Activated naive CD8-positive, alpha-beta T cell treated with anti-CD3 and anti-CD28 coated beads, Interleukin-2, amount 10 ng/mL, durations not matched to agents 7 days and 5 days (primary cell): ENCODE measurements around the gene PLD5. TPM values are rescaled to one million over a fixed set of nuclear protein-coding genes. Genes with fewer than 3 reads are reported as not detected.
"Not testable (repeated sequence)": the region's sequence is repeated elsewhere in the genome, so short reads cannot be mapped to it uniquely, and the experiment has no call there.

Experiments
- ATAC-seq: fragments of 150-1000 bp; cut with Tn5 transposase; one replicate; pipeline ENCODE4 v1.10.0; 2021; ENCODE audit warnings: low read depth, moderate library complexity
- POLR2A ChIA-PET: fragments of 350-600 bp; sonication (Branson Sonifier 250); formaldehyde crosslinking; loops from one replicate; lab custom pipeline; 2021; ENCODE audit warnings: antibody characterized with exemption; lab: Charles Lee
- DNase-seq: peaks from one replicate; pipeline ENCODE4 v3.0.0; 2021
- H3K27ac Mint-ChIP-seq: one replicate; pipeline ENCODE4 v1.8.0; 2022; ENCODE audit warnings: mild to moderate bottlenecking, mixed read lengths
- H3K27me3 Mint-ChIP-seq: one replicate; pipeline ENCODE4 v1.8.0; 2022; ENCODE audit warnings: mild to moderate bottlenecking, moderate library complexity, mixed read lengths
- H3K36me3 Mint-ChIP-seq: one replicate; pipeline ENCODE4 v1.8.0; 2021; ENCODE audit warnings: mild to moderate bottlenecking, mixed read lengths
- H3K4me1 Mint-ChIP-seq: one replicate; pipeline ENCODE4 v1.8.0; 2021; ENCODE audit warnings: mixed read lengths
- H3K4me3 Mint-ChIP-seq: one replicate; pipeline ENCODE4 v1.8.0; 2022; ENCODE audit warnings: mild to moderate bottlenecking, moderate library complexity, mixed read lengths
- H3K9me3 Mint-ChIP-seq: one replicate; pipeline ENCODE4 v1.8.0; 2021; ENCODE audit warnings: mixed read lengths
- total RNA-seq, 2 experiments: library from RNA; stranded (reverse); gene quantifications; one replicate each; pipeline ENCODE4 v1.2.3, GENCODE V29; 2021

The PLD5 gene
- total RNA-seq, 2 experiments from 2014 or later, result not detected

- H3K27me3 Mint-ChIP-seq, result no peaks in the 10 kb centered on the region
- no peak for DNase-seq
These were observed 304.6 kb downstream of the PLD5 start for GRCh38 chr1:242219905-242220304.

GRCh38 chr1:242219298-242219901 is 305.1 kb downstream of the PLD5 start:
- Mint-ChIP-seq H3K27me3 (no peaks in the 10 kb centered on the region), H3K9me3 (peaks cover 4% of the 10 kb centered on the region)
- POLR2A ChIA-PET, result no interaction called here

More at GRCh38 chr1:242219905-242220304, 304.6 kb downstream of the PLD5 start:
- Mint-ChIP-seq H3K36me3 (no peaks in the 10 kb centered on the region), H3K27ac (no peak overlapping the region), H3K9me3 (peaks cover 4% of the 10 kb centered on the region), H3K4me3 (no peak overlapping the region), H3K4me1 (no peaks in the 10 kb centered on the region)
- POLR2A ChIA-PET, result no interaction called here
- ATAC-seq, result no peak

GRCh38 chr1:242216368-242216767 is 308.1 kb downstream of the PLD5 start:
- Mint-ChIP-seq H3K36me3 (no peaks in the 10 kb centered on the region), H3K27ac (no peak overlapping the region), H3K27me3 (peaks cover 2% of the 10 kb centered on the region), H3K4me3 (no peak overlapping the region), H3K9me3 (peaks cover 4% of the 10 kb centered on the region), H3K4me1 (no peaks in the 10 kb centered on the region)
- DNase-seq, result no peak
- POLR2A ChIA-PET, result no interaction called here
- no peak for ATAC-seq

More at GRCh38 chr1:242219298-242219901, 305.1 kb downstream of the PLD5 start:
- H3K4me1 Mint-ChIP-seq, result no peaks in the 10 kb centered on the region
- no peak overlapping the region for H3K27ac Mint-ChIP-seq
- no peaks in the 10 kb centered on the region for H3K36me3 Mint-ChIP-seq
- DNase-seq, result no peak
- ATAC-seq, result no peak
- H3K4me3 Mint-ChIP-seq, result no peak overlapping the region

- ATAC-seq, H3K9me3 Mint-ChIP-seq, POLR2A ChIA-PET, H3K27ac Mint-ChIP-seq, H3K27me3 Mint-ChIP-seq, DNase-seq, H3K4me3 Mint-ChIP-seq, H3K36me3 Mint-ChIP-seq, H3K4me1 Mint-ChIP-seq: not testable (repeated sequence)
These were observed 310.0 kb downstream of the PLD5 start for GRCh38 chr1:242214455-242214854.

GRCh38 chr1:242212961-242213360 is 311.5 kb downstream of the PLD5 start:
- DNase-seq, ATAC-seq, H3K9me3 Mint-ChIP-seq, H3K36me3 Mint-ChIP-seq, H3K4me3 Mint-ChIP-seq, POLR2A ChIA-PET, H3K4me1 Mint-ChIP-seq, H3K27ac Mint-ChIP-seq, H3K27me3 Mint-ChIP-seq: not testable (repeated sequence)

GRCh38 chr1:242212401-242212800 is 312.1 kb downstream of the PLD5 start:
- Mint-ChIP-seq H3K4me1 (no peaks in the 10 kb centered on the region), H3K27me3 (peaks cover 2% of the 10 kb centered on the region), H3K9me3 (peaks cover 4% of the 10 kb centered on the region), H3K4me3 (no peak overlapping the region), H3K27ac (no peak overlapping the region), H3K36me3 (no peaks in the 10 kb centered on the region)
- ATAC-seq, result no peak
- POLR2A ChIA-PET, result no interaction called here
- DNase-seq, result no peak

- Mint-ChIP-seq H3K4me1 (no peaks in the 10 kb centered on the region), H3K27me3 (peaks cover 2% of the 10 kb centered on the region), H3K27ac (no peak overlapping the region), H3K4me3 (no peak overlapping the region), H3K36me3 (no peaks in the 10 kb centered on the region), H3K9me3 (peaks cover 4% of the 10 kb centered on the region)
- POLR2A ChIA-PET, result no interaction called here
- no peak for ATAC-seq
- no peak for DNase-seq
These were observed 313.1 kb downstream of the PLD5 start for GRCh38 chr1:242211254-242212022.

GRCh38 chr1:242210316-242210715 is 314.2 kb downstream of the PLD5 start:
- POLR2A ChIA-PET, H3K36me3 Mint-ChIP-seq, H3K4me1 Mint-ChIP-seq, H3K4me3 Mint-ChIP-seq, H3K9me3 Mint-ChIP-seq, H3K27me3 Mint-ChIP-seq, DNase-seq, H3K27ac Mint-ChIP-seq, ATAC-seq: not testable (repeated sequence)

GRCh38 chr1:242209063-242209462 is 315.4 kb downstream of the PLD5 start:
- Mint-ChIP-seq H3K27me3 (peaks cover 2% of the 10 kb centered on the region), H3K27ac (no peak overlapping the region), H3K4me1 (no peaks in the 10 kb centered on the region), H3K36me3 (no peaks in the 10 kb centered on the region), H3K4me3 (no peak overlapping the region), H3K9me3 (no peaks in the 10 kb centered on the region)
- no peak for ATAC-seq
- POLR2A ChIA-PET, result no interaction called here
- no peak for DNase-seq

- DNase-seq (no peak), ATAC-seq (no peak)
- Mint-ChIP-seq H3K4me1 (no peaks in the 10 kb centered on the region), H3K27me3 (peaks cover 2% of the 10 kb centered on the region), H3K9me3 (no peaks in the 10 kb centered on the region), H3K36me3 (no peaks in the 10 kb centered on the region), H3K4me3 (no peak overlapping the region), H3K27ac (no peak overlapping the region)
- POLR2A ChIA-PET, result no interaction called here
These were observed 316.5 kb downstream of the PLD5 start for GRCh38 chr1:242208021-242208420.

GRCh38 chr1:242206994-242207393 is 317.5 kb downstream of the PLD5 start:
- POLR2A ChIA-PET, result no interaction called here
- Mint-ChIP-seq H3K9me3 (no peaks in the 10 kb centered on the region), H3K4me1 (no peaks in the 10 kb centered on the region), H3K27ac (no peak overlapping the region), H3K36me3 (no peaks in the 10 kb centered on the region), H3K27me3 (no peaks in the 10 kb centered on the region), H3K4me3 (no peak overlapping the region)
- ATAC-seq, result no peak
- no peak for DNase-seq

- H3K4me3 Mint-ChIP-seq, result no peak overlapping the region
- DNase-seq, result no peak
- H3K36me3 Mint-ChIP-seq, result no peaks in the 10 kb centered on the region
- H3K9me3 Mint-ChIP-seq, result no peaks in the 10 kb centered on the region
- H3K27ac Mint-ChIP-seq, result no peak overlapping the region
- H3K4me1 Mint-ChIP-seq, result no peaks in the 10 kb centered on the region
- POLR2A ChIA-PET, result no interaction called here
- no peak for ATAC-seq
- no peaks in the 10 kb centered on the region for H3K27me3 Mint-ChIP-seq
These were observed 318.6 kb downstream of the PLD5 start for GRCh38 chr1:242205622-242206489.

GRCh38 chr1:242203262-242203661 is 321.2 kb downstream of the PLD5 start:
- Mint-ChIP-seq H3K27ac (no peak overlapping the region), H3K36me3 (no peaks in the 10 kb centered on the region), H3K4me3 (no peak overlapping the region), H3K9me3 (no peaks in the 10 kb centered on the region), H3K4me1 (no peaks in the 10 kb centered on the region), H3K27me3 (no peaks in the 10 kb centered on the region)
- ATAC-seq (no peak), DNase-seq (no peak)
- POLR2A ChIA-PET, result no interaction called here
